WTC11 (cell line): ENCODE data around the gene TMEFF1. TPM values are rescaled to one million over a fixed set of nuclear protein-coding genes. Genes with fewer than 3 reads are reported as not detected.

Experiments
- ATAC-seq: fragments of 200-7000 bp; cut with Tn5 transposase; 2 replicates; pipeline ENCODE4 v1.10.0; 2021; ENCODE audit warnings: mild to moderate bottlenecking, moderate library complexity
- CTCF ChIA-PET: fragments of 300-600 bp; sonication (Branson Sonifier 250); formaldehyde crosslinking; loops from one replicate; lab custom pipeline; 2021; ENCODE audit warnings: antibody characterized with exemption; lab: Charles Lee
- POLR2A ChIA-PET: fragments of 350-600 bp; sonication (Branson Sonifier 250); formaldehyde crosslinking; loops from one replicate; lab custom pipeline; 2021; ENCODE audit warnings: antibody characterized with exemption; lab: Charles Lee
- DNase-seq: peaks from one replicate; pipeline ENCODE4 v3.0.0; 2021; ENCODE audit warnings: low spot score
- H3K27ac Mint-ChIP-seq: 2 replicates; pipeline ENCODE4 v1.8.0; 2021; ENCODE audit warnings: mixed read lengths
- H3K27me3 Mint-ChIP-seq: 2 replicates; pipeline ENCODE4 v1.8.0; 2021; ENCODE audit warnings: low read depth, mild to moderate bottlenecking, moderate library complexity, mixed read lengths
- H3K36me3 Mint-ChIP-seq: 2 replicates; pipeline ENCODE4 v1.8.0; 2021; ENCODE audit warnings: mixed read lengths
- H3K4me1 Mint-ChIP-seq: 2 replicates; pipeline ENCODE4 v1.8.0; 2022; ENCODE audit warnings: mixed read lengths
- H3K4me3 Mint-ChIP-seq: 2 replicates; pipeline ENCODE4 v1.8.0; 2021; ENCODE audit warnings: mild to moderate bottlenecking, moderate library complexity, mixed read lengths
- H3K9me3 Mint-ChIP-seq: 2 replicates; pipeline ENCODE4 v1.8.0; 2021; ENCODE audit warnings: mixed read lengths
- CBFB ChIP-seq: sonication (generic); formaldehyde crosslinking; IDR thresholded peaks from 2 replicates; pipeline ENCODE4 v1.8.1; 2022; ENCODE audit warnings: mild to moderate bottlenecking, low read depth, missing genetic modification reagents
- FOXP1 ChIP-seq: sonication (generic); formaldehyde crosslinking; IDR thresholded peaks from 2 replicates; pipeline ENCODE4 v1.8.0; 2022; ENCODE audit warnings: missing genetic modification reagents, mild to moderate bottlenecking, moderate library complexity, borderline replicate concordance
- GABPB1 ChIP-seq: sonication (generic); formaldehyde crosslinking; IDR thresholded peaks from 2 replicates; pipeline ENCODE4 v1.8.1; 2023; ENCODE audit warnings: mild to moderate bottlenecking, missing genetic modification reagents
- HMGA2 ChIP-seq: fragments of 250-450 bp; sonication (Bioruptor Pico); IDR thresholded peaks from 2 replicates; pipeline ENCODE4 v1.4.0; 2021; ENCODE audit warnings: mild to moderate bottlenecking, moderate library complexity
- JAZF1 ChIP-seq: fragments of 250-450 bp; sonication (Bioruptor Pico); IDR thresholded peaks from 2 replicates; pipeline ENCODE4 v1.9.0; 2021; ENCODE audit warnings: moderate library complexity, mild to moderate bottlenecking, inconsistent platforms
- NFATC4 ChIP-seq: fragments of 250-450 bp; sonication (Bioruptor Pico); IDR thresholded peaks from 2 replicates; pipeline ENCODE4 v1.9.0; 2021; ENCODE audit warnings: mild to moderate bottlenecking
- NR3C1 ChIP-seq: sonication (generic); formaldehyde crosslinking; conservative IDR thresholded peaks from 2 replicates; pipeline ENCODE4 v1.8.1; 2023; ENCODE audit warnings: low read depth, mild to moderate bottlenecking, missing genetic modification reagents
- TEAD4 ChIP-seq: sonication (generic); formaldehyde crosslinking; IDR thresholded peaks from 2 replicates; pipeline ENCODE4 v1.8.0; 2022; ENCODE audit warnings: mild to moderate bottlenecking, missing genetic modification reagents
- ZBTB21 ChIP-seq: sonication (generic); formaldehyde crosslinking; IDR thresholded peaks from 2 replicates; pipeline ENCODE4 v1.8.1; 2023; ENCODE audit warnings: mild to moderate bottlenecking, missing genetic modification reagents, borderline replicate concordance
- ZNF317 ChIP-seq: sonication (generic); formaldehyde crosslinking; IDR thresholded peaks from 2 replicates; pipeline ENCODE4 v1.8.1; 2023; ENCODE audit warnings: low read depth, mild to moderate bottlenecking, moderate library complexity, missing genetic modification reagents, borderline replicate concordance
- ZNF423 ChIP-seq: fragments of 250-450 bp; sonication (Bioruptor Pico); IDR thresholded peaks from 2 replicates; pipeline ENCODE4 v2.1.2; 2022; ENCODE audit warnings: mild to moderate bottlenecking, moderate library complexity
- total RNA-seq: library from RNA; stranded (reverse); gene quantifications from 3 replicates; pipeline ENCODE4 v1.2.3, GENCODE V29; 2021
- TF ChIP-seq, protein P1 (sequence below): fragments of 250-450 bp; sonication (Bioruptor Pico); conservative IDR thresholded peaks from 2 replicates; pipeline ENCODE4 v1.9.0; 2021; ENCODE audit warnings: mild to moderate bottlenecking
- TF ChIP-seq, protein P2 (sequence below): sonication (generic); formaldehyde crosslinking; IDR thresholded peaks from 2 replicates; pipeline ENCODE4 v1.8.1; 2023; ENCODE audit warnings: mild to moderate bottlenecking, missing genetic modification reagents, borderline replicate concordance
- TF ChIP-seq, protein P3 (sequence below): sonication (generic); formaldehyde crosslinking; IDR thresholded peaks from 2 replicates; pipeline ENCODE4 v1.8.1; 2022; ENCODE audit warnings: mild to moderate bottlenecking, missing genetic modification reagents, moderate library complexity, borderline replicate concordance
- TF ChIP-seq, protein P4 (sequence below): sonication (generic); formaldehyde crosslinking; IDR thresholded peaks from 2 replicates; pipeline ENCODE4 v1.8.0; 2022; ENCODE audit warnings: mild to moderate bottlenecking, missing genetic modification reagents
- TF ChIP-seq, protein P5 (sequence below): fragments of 250-450 bp; sonication (Bioruptor Pico); IDR thresholded peaks from 2 replicates; pipeline ENCODE4 v1.9.0; 2021; ENCODE audit warnings: mild to moderate bottlenecking, borderline replicate concordance

TMEFF1 gene
- total RNA-seq, 1 experiment from 2014 or later, result 62.7 TPM

DNA sequence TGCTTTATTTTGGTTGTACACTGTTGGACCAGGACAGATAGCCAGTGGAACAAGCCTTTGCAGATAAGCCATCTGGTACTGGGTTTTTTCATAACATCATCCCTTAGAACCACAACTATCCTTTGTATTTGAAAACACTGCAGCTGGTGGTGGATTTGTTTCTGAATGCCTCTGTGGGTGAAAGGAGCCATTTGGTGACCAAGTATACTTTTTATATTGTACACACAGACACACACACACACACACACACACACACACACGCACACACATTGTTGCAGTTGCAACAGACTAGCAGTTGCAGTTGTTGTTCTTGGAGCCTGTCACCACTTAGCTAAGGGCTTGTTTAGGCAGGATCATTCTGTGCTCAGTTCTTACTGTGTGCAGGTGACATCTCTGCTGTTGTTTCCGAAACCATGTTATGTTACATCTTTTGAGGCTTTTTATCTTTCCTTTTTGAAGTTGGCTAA, 82.0 kb downstream of the TMEFF1 start (continued):
- TF ChIP-seq FOXP1 (CRISPR knock-in tag) (no peak), NR3C1 (CRISPR knock-in tag) (no peak)

DNA sequence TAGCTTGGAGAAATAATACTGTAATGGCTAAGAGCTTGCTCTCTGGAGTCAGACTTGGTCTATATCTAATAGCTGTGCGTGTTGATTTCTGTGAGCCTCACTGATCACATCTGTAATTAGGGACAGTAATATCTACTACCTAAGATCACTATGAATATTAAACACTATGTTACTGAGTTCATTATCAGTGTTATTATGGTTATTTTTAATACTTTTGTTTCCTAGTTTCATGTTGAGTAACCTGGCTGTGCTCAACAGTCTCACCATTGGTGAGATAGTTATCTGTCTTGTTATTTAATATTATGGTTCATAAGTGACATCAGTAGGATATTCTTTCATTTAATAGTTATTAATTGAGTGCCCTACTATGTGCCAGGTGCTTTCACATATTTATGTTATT, 82.5 kb downstream of the TMEFF1 start:
- Mint-ChIP-seq H3K36me3 (peaks cover 14% of the 10 kb centered on the region), H3K4me1 (no peaks in the 10 kb centered on the region), H3K27me3 (no peaks in the 10 kb centered on the region), H3K4me3 (no peak overlapping the region), H3K27ac (no peak overlapping the region), H3K9me3 (no peaks in the 10 kb centered on the region)
- no peak for TF ChIP-seq NFATC4 (CRISPR knock-in tag)
- TF ChIP-seq, protein P1, sequence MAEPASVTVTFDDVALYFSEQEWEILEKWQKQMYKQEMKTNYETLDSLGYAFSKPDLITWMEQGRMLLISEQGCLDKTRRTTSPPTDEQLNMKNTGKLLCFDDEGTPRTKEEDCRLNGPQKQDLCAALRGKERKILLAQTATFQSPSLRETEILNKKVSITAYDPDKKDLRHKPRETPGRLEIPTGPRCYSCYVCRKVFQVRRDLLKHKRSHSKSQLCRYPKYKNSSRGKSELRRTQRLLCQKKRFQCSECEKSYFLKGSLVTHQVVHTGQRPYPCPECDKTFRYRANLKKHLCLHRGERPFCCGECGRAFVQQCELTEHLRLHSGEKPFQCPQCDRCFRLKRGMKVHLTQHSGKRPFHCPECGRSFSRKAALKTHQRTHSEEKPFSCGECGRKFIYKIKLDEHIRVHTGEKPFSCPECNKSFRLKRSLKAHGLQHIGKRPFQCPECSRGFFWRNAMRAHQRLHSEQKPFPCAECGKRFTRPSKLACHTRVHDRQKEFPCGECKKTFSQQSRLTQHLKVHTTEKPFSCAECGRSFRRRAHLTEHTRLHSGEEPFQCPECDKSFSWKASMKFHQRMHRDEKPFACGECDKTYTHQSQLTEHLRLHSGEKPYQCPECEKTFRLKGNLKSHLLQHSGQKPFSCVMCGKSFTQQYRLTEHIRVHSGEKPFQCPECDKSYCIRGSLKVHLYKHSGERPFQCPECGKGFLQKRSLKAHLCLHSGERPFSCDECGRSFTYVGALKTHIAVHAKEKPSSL (CRISPR knock-in tag), result no peak
- TF ChIP-seq HMGA2 (CRISPR knock-in tag), result no peak
- TF ChIP-seq, protein P2, sequence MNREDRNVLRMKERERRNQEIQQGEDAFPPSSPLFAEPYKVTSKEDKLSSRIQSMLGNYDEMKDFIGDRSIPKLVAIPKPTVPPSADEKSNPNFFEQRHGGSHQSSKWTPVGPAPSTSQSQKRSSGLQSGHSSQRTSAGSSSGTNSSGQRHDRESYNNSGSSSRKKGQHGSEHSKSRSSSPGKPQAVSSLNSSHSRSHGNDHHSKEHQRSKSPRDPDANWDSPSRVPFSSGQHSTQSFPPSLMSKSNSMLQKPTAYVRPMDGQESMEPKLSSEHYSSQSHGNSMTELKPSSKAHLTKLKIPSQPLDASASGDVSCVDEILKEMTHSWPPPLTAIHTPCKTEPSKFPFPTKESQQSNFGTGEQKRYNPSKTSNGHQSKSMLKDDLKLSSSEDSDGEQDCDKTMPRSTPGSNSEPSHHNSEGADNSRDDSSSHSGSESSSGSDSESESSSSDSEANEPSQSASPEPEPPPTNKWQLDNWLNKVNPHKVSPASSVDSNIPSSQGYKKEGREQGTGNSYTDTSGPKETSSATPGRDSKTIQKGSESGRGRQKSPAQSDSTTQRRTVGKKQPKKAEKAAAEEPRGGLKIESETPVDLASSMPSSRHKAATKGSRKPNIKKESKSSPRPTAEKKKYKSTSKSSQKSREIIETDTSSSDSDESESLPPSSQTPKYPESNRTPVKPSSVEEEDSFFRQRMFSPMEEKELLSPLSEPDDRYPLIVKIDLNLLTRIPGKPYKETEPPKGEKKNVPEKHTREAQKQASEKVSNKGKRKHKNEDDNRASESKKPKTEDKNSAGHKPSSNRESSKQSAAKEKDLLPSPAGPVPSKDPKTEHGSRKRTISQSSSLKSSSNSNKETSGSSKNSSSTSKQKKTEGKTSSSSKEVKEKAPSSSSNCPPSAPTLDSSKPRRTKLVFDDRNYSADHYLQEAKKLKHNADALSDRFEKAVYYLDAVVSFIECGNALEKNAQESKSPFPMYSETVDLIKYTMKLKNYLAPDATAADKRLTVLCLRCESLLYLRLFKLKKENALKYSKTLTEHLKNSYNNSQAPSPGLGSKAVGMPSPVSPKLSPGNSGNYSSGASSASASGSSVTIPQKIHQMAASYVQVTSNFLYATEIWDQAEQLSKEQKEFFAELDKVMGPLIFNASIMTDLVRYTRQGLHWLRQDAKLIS (CRISPR knock-in tag), result no peak
- TF ChIP-seq ZNF423 (CRISPR knock-in tag), result no peak
- TF ChIP-seq ZNF317 (CRISPR knock-in tag), result no peak
- TF ChIP-seq, protein P3, sequence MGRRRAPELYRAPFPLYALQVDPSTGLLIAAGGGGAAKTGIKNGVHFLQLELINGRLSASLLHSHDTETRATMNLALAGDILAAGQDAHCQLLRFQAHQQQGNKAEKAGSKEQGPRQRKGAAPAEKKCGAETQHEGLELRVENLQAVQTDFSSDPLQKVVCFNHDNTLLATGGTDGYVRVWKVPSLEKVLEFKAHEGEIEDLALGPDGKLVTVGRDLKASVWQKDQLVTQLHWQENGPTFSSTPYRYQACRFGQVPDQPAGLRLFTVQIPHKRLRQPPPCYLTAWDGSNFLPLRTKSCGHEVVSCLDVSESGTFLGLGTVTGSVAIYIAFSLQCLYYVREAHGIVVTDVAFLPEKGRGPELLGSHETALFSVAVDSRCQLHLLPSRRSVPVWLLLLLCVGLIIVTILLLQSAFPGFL (CRISPR knock-in tag), result no peak
- no peak for TF ChIP-seq TEAD4
- TF ChIP-seq JAZF1 (CRISPR knock-in tag), result no peak
- no peak for TF ChIP-seq CBFB (CRISPR knock-in tag)
- no peak for TF ChIP-seq GABPB1
- TF ChIP-seq, protein P4, sequence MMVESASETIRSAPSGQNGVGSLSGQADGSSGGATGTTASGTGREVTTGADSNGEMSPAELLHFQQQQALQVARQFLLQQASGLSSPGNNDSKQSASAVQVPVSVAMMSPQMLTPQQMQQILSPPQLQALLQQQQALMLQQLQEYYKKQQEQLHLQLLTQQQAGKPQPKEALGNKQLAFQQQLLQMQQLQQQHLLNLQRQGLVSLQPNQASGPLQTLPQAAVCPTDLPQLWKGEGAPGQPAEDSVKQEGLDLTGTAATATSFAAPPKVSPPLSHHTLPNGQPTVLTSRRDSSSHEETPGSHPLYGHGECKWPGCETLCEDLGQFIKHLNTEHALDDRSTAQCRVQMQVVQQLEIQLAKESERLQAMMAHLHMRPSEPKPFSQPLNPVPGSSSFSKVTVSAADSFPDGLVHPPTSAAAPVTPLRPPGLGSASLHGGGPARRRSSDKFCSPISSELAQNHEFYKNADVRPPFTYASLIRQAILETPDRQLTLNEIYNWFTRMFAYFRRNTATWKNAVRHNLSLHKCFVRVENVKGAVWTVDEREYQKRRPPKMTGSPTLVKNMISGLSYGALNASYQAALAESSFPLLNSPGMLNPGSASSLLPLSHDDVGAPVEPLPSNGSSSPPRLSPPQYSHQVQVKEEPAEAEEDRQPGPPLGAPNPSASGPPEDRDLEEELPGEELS, result no peak
- TF ChIP-seq, protein P5, sequence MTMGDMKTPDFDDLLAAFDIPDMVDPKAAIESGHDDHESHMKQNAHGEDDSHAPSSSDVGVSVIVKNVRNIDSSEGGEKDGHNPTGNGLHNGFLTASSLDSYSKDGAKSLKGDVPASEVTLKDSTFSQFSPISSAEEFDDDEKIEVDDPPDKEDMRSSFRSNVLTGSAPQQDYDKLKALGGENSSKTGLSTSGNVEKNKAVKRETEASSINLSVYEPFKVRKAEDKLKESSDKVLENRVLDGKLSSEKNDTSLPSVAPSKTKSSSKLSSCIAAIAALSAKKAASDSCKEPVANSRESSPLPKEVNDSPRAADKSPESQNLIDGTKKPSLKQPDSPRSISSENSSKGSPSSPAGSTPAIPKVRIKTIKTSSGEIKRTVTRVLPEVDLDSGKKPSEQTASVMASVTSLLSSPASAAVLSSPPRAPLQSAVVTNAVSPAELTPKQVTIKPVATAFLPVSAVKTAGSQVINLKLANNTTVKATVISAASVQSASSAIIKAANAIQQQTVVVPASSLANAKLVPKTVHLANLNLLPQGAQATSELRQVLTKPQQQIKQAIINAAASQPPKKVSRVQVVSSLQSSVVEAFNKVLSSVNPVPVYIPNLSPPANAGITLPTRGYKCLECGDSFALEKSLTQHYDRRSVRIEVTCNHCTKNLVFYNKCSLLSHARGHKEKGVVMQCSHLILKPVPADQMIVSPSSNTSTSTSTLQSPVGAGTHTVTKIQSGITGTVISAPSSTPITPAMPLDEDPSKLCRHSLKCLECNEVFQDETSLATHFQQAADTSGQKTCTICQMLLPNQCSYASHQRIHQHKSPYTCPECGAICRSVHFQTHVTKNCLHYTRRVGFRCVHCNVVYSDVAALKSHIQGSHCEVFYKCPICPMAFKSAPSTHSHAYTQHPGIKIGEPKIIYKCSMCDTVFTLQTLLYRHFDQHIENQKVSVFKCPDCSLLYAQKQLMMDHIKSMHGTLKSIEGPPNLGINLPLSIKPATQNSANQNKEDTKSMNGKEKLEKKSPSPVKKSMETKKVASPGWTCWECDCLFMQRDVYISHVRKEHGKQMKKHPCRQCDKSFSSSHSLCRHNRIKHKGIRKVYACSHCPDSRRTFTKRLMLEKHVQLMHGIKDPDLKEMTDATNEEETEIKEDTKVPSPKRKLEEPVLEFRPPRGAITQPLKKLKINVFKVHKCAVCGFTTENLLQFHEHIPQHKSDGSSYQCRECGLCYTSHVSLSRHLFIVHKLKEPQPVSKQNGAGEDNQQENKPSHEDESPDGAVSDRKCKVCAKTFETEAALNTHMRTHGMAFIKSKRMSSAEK (CRISPR knock-in tag), result no peak
- no peak for TF ChIP-seq ZBTB21 (CRISPR knock-in tag)
- ATAC-seq (no peak), DNase-seq (no peak)
- POLR2A ChIA-PET, result no interaction called here
- CTCF ChIA-PET, result no interaction called here
